C4-2B (cell line): ENCODE results near the gene MYO7A.
"Not testable (repeated sequence)": the region's sequence is repeated elsewhere in the genome, so short reads cannot be mapped to it uniquely, and the experiment has no call there.

Experiments
- H3K27ac ChIP-seq: fragments of 450-650 bp; 2 replicates; pipeline ENCODE4 v1.5.1; 2017
- CTCF ChIP-seq: fragments of 450-650 bp; conservative IDR thresholded peaks from 2 replicates; pipeline ENCODE4 v1.5.1; 2017; ENCODE audit warnings: mild to moderate bottlenecking
- ZFX ChIP-seq: fragments of 450-650 bp; IDR thresholded peaks from 2 replicates; pipeline ENCODE4 v1.6.1; 2017

Gene MYO7A

GRCh38 chr11:77093987-77094840, 33.8 kb upstream of the MYO7A start:
- TF ChIP-seq CTCF (no peak), ZFX (no peak)
- H3K27ac ChIP-seq, result no peak overlapping the region

- TF ChIP-seq ZFX (no peak), CTCF (no peak)
- no peak overlapping the region for H3K27ac ChIP-seq
Observed at GRCh38 chr11:77094841-77095365, 33.1 kb upstream of the MYO7A start.

GRCh38 chr11:77095551-77096490, 32.2 kb upstream of the MYO7A start:
- no peak overlapping the region for H3K27ac ChIP-seq
- no peak for TF ChIP-seq CTCF
- TF ChIP-seq ZFX, result no peak

GRCh38 chr11:77096591-77097019, 31.4 kb upstream of the MYO7A start:
- TF ChIP-seq ZFX (no peak), CTCF (no peak)
- no peak overlapping the region for H3K27ac ChIP-seq

GRCh38 chr11:77097180-77097579, 30.9 kb upstream of the MYO7A start:
- H3K27ac ChIP-seq, result not testable (repeated sequence)

- no peak overlapping the region for H3K27ac ChIP-seq
- TF ChIP-seq CTCF, result no peak
- TF ChIP-seq ZFX, result no peak
Observed at GRCh38 chr11:77100166-77101042, 27.6 kb upstream of the MYO7A start.

- TF ChIP-seq ZFX (no peak), CTCF (no peak; the same call in 1 of the 2 replicates)
- no peak overlapping the region for H3K27ac ChIP-seq
Observed at GRCh38 chr11:77101043-77101537, 27.0 kb upstream of the MYO7A start.
